ENCODE measurements around the gene UCN. TPM values are rescaled to one million over a fixed set of nuclear protein-coding genes. Genes with fewer than 3 reads are reported as not detected.

The UCN gene
- total and polyA plus RNA-seq, 10 of the 15 experiments (the other 5 are each of a cell fraction or from before 2014, with no cell fraction given) = 0.10 to 3.8 (median 1.1) TPM; not detected in 1

DNA sequence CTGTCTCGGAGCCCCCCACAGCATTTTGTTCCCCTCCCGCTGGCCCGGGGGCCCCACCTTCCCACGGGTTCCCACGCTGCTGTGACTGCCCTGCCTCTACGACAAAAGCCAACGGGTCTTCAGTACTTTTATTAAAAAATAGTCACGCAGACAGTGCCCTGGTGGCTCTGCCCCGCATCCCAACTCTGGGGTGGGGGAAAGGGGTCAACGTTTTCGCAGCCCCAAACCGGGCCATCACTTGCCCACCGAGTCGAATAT, 1.0 kb downstream of the UCN start:
- intact Hi-C loops (cut with micrococcal nuclease; ENCODE audit: unreplicated experiment) = no loop called here
- BruUV-seq (replicated peaks) = no TSS peak
- Histone ChIP-seq H3K4me3 (no peak overlapping the region), H3K36me3 (ENCODE audit: control insufficient read depth in 2 of 2, insufficient read depth in 2 of 2, low read length in 1 of 2) (peaks cover 0 to 3% of the 10 kb centered on the region in 2 experiments; a peak in 1 of 4 replicates), H3K4me1 (ENCODE audit: control insufficient read depth, insufficient read depth, low read length) (no peaks in the 10 kb centered on the region), H3K9ac (ENCODE audit: control insufficient read depth, insufficient read depth, low read length) (no peak overlapping the region), H3K79me2 (ENCODE audit: control insufficient read depth, insufficient read depth, low read length) (no peaks in the 10 kb centered on the region), H4K20me1 (ENCODE audit: control insufficient read depth, insufficient read depth) (no peaks in the 10 kb centered on the region), H3K27ac (ENCODE audit: control insufficient read depth, insufficient read depth) (no peak overlapping the region), H3K9me3 (replicated peaks; ENCODE audit: control insufficient read depth, insufficient read depth, low read length) (no peaks in the 10 kb centered on the region; the same call in 2 of the 3 replicates), H3K27me3 (replicated peaks in 1 of 2; ENCODE audit: control insufficient read depth in 2 of 2, insufficient read depth in 2 of 2, low read length in 1 of 2) (no peaks in the 10 kb centered on the region; a peak in 1 of 4 replicates), H3K4me2 (ENCODE audit: control insufficient read depth, insufficient read depth) (no peak overlapping the region), H2AFZ (ENCODE audit: control insufficient read depth, low read depth, low read length) (no peak overlapping the region)
- DNase-seq (ENCODE audit: low read depth, low spot score) = no peak
- no peak for FAIRE-seq
- in situ Hi-C loops (cut with MboI) = no loop called here
- TF ChIP-seq JUND (IDR thresholded peaks at IDR 0.05; ENCODE audit: low read depth, low read length) (no peak), POLR2A (IDR thresholded peaks at IDR 0.05; ENCODE audit: low read depth, low read length) (no peak), MEF2A (IDR thresholded peaks at IDR 0.05; ENCODE audit: insufficient read depth, low read depth, low read length) (no peak), KLF5 (IDR thresholded peaks at IDR 0.05; ENCODE audit: partially characterized antibody) (no peak), ESRRA (IDR thresholded peaks at IDR 0.05; ENCODE audit: low read length) (no peak), PML (IDR thresholded peaks at IDR 0.05; ENCODE audit: low read length) (no peak), ETV6 (conservative IDR thresholded peaks at IDR 0.05 in 1 of 2, IDR thresholded peaks at IDR 0.05 in 1 of 2; ENCODE audit: borderline replicate concordance in 1 of 2, low read depth in 1 of 2) (no peak), EGR1 (IDR thresholded peaks at IDR 0.05; ENCODE audit: borderline replicate concordance in 1 of 2, low read depth in 2 of 2, low read length in 2 of 2) (no peak), KAT2A (conservative IDR thresholded peaks at IDR 0.05; ENCODE audit: control insufficient read depth, low read depth, low read length) (no peak), POLR2AphosphoS2 (IDR thresholded peaks at IDR 0.05; ENCODE audit: low read depth, low read length) (no peak)
- TF ChIP-seq, protein P1, sequence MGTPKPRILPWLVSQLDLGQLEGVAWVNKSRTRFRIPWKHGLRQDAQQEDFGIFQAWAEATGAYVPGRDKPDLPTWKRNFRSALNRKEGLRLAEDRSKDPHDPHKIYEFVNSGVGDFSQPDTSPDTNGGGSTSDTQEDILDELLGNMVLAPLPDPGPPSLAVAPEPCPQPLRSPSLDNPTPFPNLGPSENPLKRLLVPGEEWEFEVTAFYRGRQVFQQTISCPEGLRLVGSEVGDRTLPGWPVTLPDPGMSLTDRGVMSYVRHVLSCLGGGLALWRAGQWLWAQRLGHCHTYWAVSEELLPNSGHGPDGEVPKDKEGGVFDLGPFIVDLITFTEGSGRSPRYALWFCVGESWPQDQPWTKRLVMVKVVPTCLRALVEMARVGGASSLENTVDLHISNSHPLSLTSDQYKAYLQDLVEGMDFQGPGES (IDR thresholded peaks at IDR 0.05) = no peak
- TF ChIP-seq, protein P2, sequence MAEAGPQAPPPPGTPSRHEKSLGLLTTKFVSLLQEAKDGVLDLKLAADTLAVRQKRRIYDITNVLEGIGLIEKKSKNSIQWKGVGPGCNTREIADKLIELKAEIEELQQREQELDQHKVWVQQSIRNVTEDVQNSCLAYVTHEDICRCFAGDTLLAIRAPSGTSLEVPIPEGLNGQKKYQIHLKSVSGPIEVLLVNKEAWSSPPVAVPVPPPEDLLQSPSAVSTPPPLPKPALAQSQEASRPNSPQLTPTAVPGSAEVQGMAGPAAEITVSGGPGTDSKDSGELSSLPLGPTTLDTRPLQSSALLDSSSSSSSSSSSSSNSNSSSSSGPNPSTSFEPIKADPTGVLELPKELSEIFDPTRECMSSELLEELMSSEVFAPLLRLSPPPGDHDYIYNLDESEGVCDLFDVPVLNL (IDR thresholded peaks at IDR 0.05; ENCODE audit: low read depth, low read length) = no peak
- ChIA-PET POLR2A (no interaction called here), CTCF (no interaction called here), SMC1A (ENCODE audit: uncharacterized antibody, unreplicated experiment) (no interaction called here), RAD21 (ENCODE audit: unreplicated experiment) (no interaction called here)
- no peak for ATAC-seq
- WGBS (ENCODE audit: insufficient coverage, insufficient replicate concordance, low lambda C conversion rate, missing lambda C conversion rate) = 60% methylated on average over 9 of the region's 14 CpGs

Data from GM12878 (cell line).